ENCODE results near the gene PAX2. TPM values are rescaled to one million over a fixed set of nuclear protein-coding genes. Genes with fewer than 3 reads are reported as not detected.

PAX2 gene
- total RNA-seq, 2 experiments from 2014 or later, result not detected

GRCh38 chr10:100814751-100815474, 69.5 kb downstream of the PAX2 start:
- no peak for ATAC-seq
- peaks cover 29% of the 10 kb centered on the region for H3K27me3 Mint-ChIP-seq
- no peak overlapping the region for H3K27ac Mint-ChIP-seq
- DNase-seq, result no peak
- ChIA-PET POLR2A (interaction anchor here (0.9 to 1.2 kb wide), 2 partner anchors 8 to 10 kb away, joined by 3 to 4 read pairs; no protein-coding TSS in a partner anchor), CTCF (interaction anchor here (1.2 kb wide), 1 partner anchor 9 kb away, joined by 3 read pairs; no protein-coding TSS in a partner anchor)
- no peaks in the 10 kb centered on the region for H3K36me3 Mint-ChIP-seq (ENCODE audit: low read depth)
- no peaks in the 10 kb centered on the region for H3K4me1 Mint-ChIP-seq (ENCODE audit: low read depth)
- TF ChIP-seq CTCF (IDR thresholded peaks at IDR 0.05), result no peak
- intact Hi-C loops (cut with micrococcal nuclease), result no loop called here
- H3K4me3 Mint-ChIP-seq, result no peak overlapping the region
- no peaks in the 10 kb centered on the region for H3K9me3 Mint-ChIP-seq

GRCh38 chr10:100816671-100817070, 71.3 kb downstream of the PAX2 start:
- DNase-seq (no peak), ATAC-seq (no peak)
- Mint-ChIP-seq H3K27me3 (peaks cover 31% of the 10 kb centered on the region), H3K36me3 (ENCODE audit: low read depth) (no peaks in the 10 kb centered on the region), H3K4me1 (ENCODE audit: low read depth) (no peaks in the 10 kb centered on the region), H3K27ac (no peak overlapping the region), H3K9me3 (no peaks in the 10 kb centered on the region), H3K4me3 (no peak overlapping the region)
- TF ChIP-seq CTCF (IDR thresholded peaks at IDR 0.05), result no peak
- CTCF ChIA-PET, result interaction anchor here (1.2 to 1.5 kb wide), 2 partner anchors 73 to 254 kb away, joined by 4 to 5 read pairs; no protein-coding TSS in a partner anchor
- POLR2A ChIA-PET, result no interaction called here
- intact Hi-C loops (cut with micrococcal nuclease), result no loop called here

- H3K27me3 Mint-ChIP-seq, result peaks cover 30% of the 10 kb centered on the region
- no peaks in the 10 kb centered on the region for H3K9me3 Mint-ChIP-seq
- ATAC-seq (no peak), DNase-seq (no peak)
- no peak for TF ChIP-seq CTCF (IDR thresholded peaks at IDR 0.05)
- intact Hi-C loops (cut with micrococcal nuclease), result no loop called here
- ChIA-PET CTCF (interaction anchor here (1.2 to 1.5 kb wide), 2 partner anchors 74 to 255 kb away, joined by 4 to 5 read pairs; no protein-coding TSS in a partner anchor), POLR2A (no interaction called here)
- no peak overlapping the region for H3K27ac Mint-ChIP-seq
- H3K4me3 Mint-ChIP-seq, result no peak overlapping the region
- H3K4me1 Mint-ChIP-seq (ENCODE audit: low read depth), result no peaks in the 10 kb centered on the region
- no peaks in the 10 kb centered on the region for H3K36me3 Mint-ChIP-seq (ENCODE audit: low read depth)
Observed at GRCh38 chr10:100817268-100817839, 72.0 kb downstream of the PAX2 start.

GRCh38 chr10:100819424-100819823, 74.0 kb downstream of the PAX2 start:
- no peak for TF ChIP-seq CTCF (IDR thresholded peaks at IDR 0.05)
- no peaks in the 10 kb centered on the region for H3K4me1 Mint-ChIP-seq (ENCODE audit: low read depth)
- ChIA-PET CTCF (no interaction called here), POLR2A (no interaction called here)
- no peaks in the 10 kb centered on the region for H3K36me3 Mint-ChIP-seq (ENCODE audit: low read depth)
- H3K9me3 Mint-ChIP-seq, result no peaks in the 10 kb centered on the region
- no peak overlapping the region for H3K4me3 Mint-ChIP-seq
- peaks cover 42% of the 10 kb centered on the region for H3K27me3 Mint-ChIP-seq
- intact Hi-C loops (cut with micrococcal nuclease), result no loop called here
- DNase-seq, result no peak
- no peak overlapping the region for H3K27ac Mint-ChIP-seq
- no peak for ATAC-seq

- POLR2A ChIA-PET, result interaction anchor here (0.7 kb wide), 1 partner anchor 8 kb away, joined by 3 read pairs; no protein-coding TSS in a partner anchor
- CTCF ChIA-PET, result interaction anchor here (1.1 to 3.1 kb wide), 3 partner anchors 9 to 80 kb away, joined by 3 to 12 read pairs (median 5); no protein-coding TSS in a partner anchor
- DNase-seq (no peak), ATAC-seq (no peak)
- peaks cover 57% of the 10 kb centered on the region for H3K27me3 Mint-ChIP-seq
- H3K4me3 Mint-ChIP-seq, result no peak overlapping the region
- TF ChIP-seq CTCF (IDR thresholded peaks at IDR 0.05), result no peak
- H3K9me3 Mint-ChIP-seq, result no peaks in the 10 kb centered on the region
- intact Hi-C loops (cut with micrococcal nuclease), result loop anchor here (10.0 kb wide), 1 partner anchor 412 kb away; no protein-coding TSS in a partner anchor
- peaks cover 4% of the 10 kb centered on the region for H3K4me1 Mint-ChIP-seq (ENCODE audit: low read depth)
- no peak overlapping the region for H3K27ac Mint-ChIP-seq
- no peaks in the 10 kb centered on the region for H3K36me3 Mint-ChIP-seq (ENCODE audit: low read depth)
Observed at GRCh38 chr10:100823194-100823593, 77.8 kb downstream of the PAX2 start.
